Skin epidermis (tissue), 12 donors: Measurements from ENCODE around the gene SSH2.

Experiments
- H3K27ac ChIP-seq, 21 experiments: fragments of 200-600 bp; sonication (generic) in 11 of 21; one replicate each; pipeline ENCODE4 v1.5.0; 2020; ENCODE audit warnings: mild to moderate bottlenecking in 3 of 21, inconsistent platforms in 2 of 21, moderate library complexity in 2 of 21
- H3K4me3 ChIP-seq, 7 experiments: fragments of 200-600 bp; sonication (generic) in 2 of 7; one replicate each; pipeline ENCODE4 v1.5.0; 2020; ENCODE audit warnings: inconsistent platforms in 2 of 7, mild to moderate bottlenecking in 2 of 7, moderate library complexity in 1 of 7

The SSH2 gene

DNA sequence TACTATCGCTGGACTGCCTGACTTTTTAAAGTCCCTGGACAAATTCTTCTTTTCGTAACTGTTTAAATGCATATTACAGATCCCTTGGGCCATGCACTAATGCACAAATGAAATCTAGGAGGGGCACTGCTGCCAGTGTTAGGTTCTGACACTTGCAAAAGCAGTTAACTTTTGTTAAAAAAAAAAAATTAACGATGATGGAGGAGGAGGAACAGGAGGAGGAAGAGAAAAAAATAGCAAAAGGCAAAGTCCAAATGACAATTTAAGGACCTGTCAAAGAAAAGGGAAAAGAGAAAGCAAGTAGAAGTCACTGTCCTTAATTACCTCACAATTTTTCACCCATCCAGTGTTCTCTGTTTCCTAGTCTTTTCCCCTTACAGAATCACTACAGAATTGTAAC is 209.5 kb downstream of the SSH2 start:
- H3K27ac ChIP-seq, result peak overlapping the region in 3 of 21 experiments; percentile 48 to 66 (median 63)
- H3K4me3 ChIP-seq, result no peak overlapping the region

DNA sequence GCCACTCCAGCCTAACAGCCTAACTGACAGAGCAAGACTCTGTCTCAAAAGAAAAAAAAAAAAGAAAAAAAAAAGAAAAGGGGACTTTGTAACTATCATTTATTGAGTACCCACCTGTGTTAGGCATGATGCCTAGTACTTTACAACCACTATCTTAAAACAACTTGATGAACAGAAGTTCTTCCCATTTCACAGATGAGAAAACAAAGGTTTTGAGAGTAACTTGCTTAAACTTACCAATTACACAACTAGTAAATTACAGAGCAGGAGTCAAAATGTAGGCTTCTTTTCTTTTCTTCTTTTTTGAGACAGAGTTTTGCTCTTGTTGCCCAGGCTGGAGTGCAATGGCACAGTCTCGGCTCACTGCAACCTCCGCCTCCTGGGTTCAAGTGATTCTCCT is 210.6 kb downstream of the SSH2 start:
- no peak overlapping the region for H3K27ac ChIP-seq
- no peak overlapping the region for H3K4me3 ChIP-seq

DNA sequence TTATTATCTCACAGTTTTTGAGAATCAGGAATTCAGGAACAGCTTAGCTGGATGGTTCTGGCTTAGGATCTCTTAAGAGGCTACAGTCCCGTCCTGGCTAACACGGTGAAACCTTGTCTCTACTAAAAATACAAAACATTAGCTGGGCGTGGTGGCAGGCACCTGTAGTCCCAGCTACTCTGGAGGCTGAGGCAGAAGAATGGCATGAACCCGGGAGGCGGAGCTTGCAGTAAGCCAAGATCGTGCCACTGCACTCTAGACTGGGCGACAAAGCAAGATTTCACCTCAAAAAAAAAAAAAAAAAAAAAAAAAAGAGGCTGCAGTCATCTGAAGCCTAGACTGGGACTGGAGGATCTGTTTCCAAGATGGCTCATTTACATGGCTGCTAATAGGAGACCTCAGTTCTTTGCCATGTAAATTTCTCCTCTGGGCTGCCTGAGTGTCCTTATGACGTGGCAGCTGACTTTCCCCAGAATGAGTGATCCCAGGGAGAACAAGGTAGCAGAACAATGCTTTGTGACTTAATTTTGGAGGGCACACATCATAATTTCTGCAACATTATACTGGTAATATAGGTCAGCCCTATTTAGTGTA is 211.5 kb downstream of the SSH2 start:
- Histone ChIP-seq H3K4me3 (no peak overlapping the region), H3K27ac (no peak overlapping the region)

GRCh38 chr17:29717817-29718216 is 212.2 kb downstream of the SSH2 start:
- H3K4me3 ChIP-seq, result no peak overlapping the region
- H3K27ac ChIP-seq, result peak overlapping the region in 1 of 21 experiments; percentile 70

- peak overlapping the region in 4 of 21 experiments; percentile 20 to 70 (median 34) for H3K27ac ChIP-seq
- H3K4me3 ChIP-seq, result no peak overlapping the region
Measured at GRCh38 chr17:29716566-29716965, 213.5 kb downstream of the SSH2 start.

- H3K27ac ChIP-seq, result peak overlapping the region in 1 of 21 experiments; percentile 44
- H3K4me3 ChIP-seq, result no peak overlapping the region
Measured at GRCh38 chr17:29715680-29716079, 214.3 kb downstream of the SSH2 start.

GRCh38 chr17:29714146-29714545 is 215.9 kb downstream of the SSH2 start:
- H3K4me3 ChIP-seq, result no peak overlapping the region
- no peak overlapping the region for H3K27ac ChIP-seq

DNA sequence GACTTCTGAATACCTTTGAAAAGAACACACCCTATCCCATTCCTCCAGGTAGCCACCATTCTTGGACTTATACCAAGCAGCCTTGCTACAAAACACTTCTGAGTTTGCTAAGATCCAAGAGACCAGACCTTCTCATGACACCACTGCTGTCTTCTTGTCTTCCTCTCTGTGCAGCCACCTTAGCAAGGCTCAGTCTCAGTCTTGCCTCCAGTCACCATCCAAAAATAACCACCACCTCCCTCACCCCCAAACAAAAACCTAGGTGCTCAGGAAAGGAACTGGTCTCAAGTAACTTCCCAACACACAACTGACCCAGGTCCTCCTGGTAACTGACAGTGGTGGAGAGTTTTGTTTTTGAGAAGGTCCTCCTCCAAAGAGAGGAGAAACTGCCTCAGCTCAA is 216.4 kb downstream of the SSH2 start:
- H3K4me3 ChIP-seq, result no peak overlapping the region
- peak overlapping the region in 1 of 21 experiments; percentile 37 for H3K27ac ChIP-seq

DNA sequence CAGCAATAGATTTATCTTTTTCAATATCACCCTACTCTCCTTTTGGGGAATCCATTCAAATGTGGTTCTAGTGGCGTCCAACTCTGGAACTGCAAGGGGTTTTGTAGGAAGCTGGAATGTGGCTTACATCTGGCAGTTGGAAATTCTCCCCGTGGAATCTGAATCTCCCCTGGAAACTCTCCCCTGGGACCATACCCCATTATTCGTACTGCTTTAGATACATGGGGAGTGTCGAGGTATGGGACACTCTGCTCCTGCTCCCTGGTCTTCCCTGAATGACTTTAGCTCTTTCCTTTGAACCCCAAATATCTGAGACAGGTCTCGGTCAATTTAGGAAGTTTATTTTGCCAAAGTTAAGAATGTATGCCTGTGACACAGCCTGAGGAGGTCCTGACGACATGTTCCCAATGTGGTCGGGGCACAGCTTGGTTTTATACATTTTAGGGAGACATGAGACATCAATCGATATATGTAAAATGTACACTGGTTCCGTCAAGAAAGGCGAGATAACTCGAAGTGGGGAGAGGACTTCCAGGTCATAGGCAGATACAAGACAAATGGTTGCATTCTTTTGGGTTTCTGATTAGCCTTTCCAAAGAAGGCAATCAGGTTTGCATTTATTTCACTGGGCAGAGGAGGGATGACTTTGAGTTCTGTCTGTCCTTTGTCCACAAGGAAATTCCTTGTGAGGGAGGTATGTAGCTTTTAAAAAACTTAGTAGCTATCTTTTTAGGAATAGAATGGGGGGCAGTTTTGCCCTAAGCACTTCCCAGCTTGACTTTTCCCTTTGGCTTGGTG is 218.2 kb downstream of the SSH2 start:
- no peak overlapping the region for H3K4me3 ChIP-seq

GRCh38 chr17:29710891-29711418 is 219.1 kb downstream of the SSH2 start:
- peak overlapping the region in 5 of 21 experiments; percentile 6 to 73 (median 35) for H3K27ac ChIP-seq

More for the DNA sequence above, 218.2 kb downstream of the SSH2 start:
- H3K27ac ChIP-seq, result peak overlapping the region in 4 of 21 experiments; percentile 6 to 35 (median 10)

DNA sequence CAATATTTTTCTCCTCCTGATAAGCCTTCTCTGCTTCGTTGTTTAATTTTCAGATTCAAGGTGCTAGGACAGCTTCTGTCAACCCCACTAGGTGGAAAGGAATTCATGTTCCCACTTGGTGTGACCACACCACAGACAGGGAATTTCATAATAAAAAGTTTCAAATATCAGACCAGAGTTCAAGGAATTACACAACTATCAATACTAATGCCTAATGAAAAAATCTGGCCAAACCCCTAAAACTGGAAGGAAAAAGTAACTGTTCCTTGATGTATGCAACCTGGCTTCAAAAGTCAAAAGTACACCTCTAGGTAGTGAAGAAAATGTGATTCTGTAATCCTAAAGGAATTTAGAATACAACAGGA is 219.5 kb downstream of the SSH2 start:
- H3K4me3 ChIP-seq, result no peak overlapping the region
- peak overlapping the region in 4 of 21 experiments; percentile 7 to 73 (median 37) for H3K27ac ChIP-seq

More at GRCh38 chr17:29710891-29711418, 219.1 kb downstream of the SSH2 start:
- no peak overlapping the region for H3K4me3 ChIP-seq

- Histone ChIP-seq H3K4me3 (no peak overlapping the region), H3K27ac (peak overlapping the region in 13 of 21 experiments; percentile 5 to 73 (median 27))
Measured at GRCh38 chr17:29709866-29710519, 220.0 kb downstream of the SSH2 start.

GRCh38 chr17:29707212-29707571 is 222.8 kb downstream of the SSH2 start:
- Histone ChIP-seq H3K27ac (peak overlapping the region in 15 of 21 experiments; percentile 6 to 92 (median 75)), H3K4me3 (peak overlapping the region in 2 of 7 experiments; percentile 1 to 10)

DNA sequence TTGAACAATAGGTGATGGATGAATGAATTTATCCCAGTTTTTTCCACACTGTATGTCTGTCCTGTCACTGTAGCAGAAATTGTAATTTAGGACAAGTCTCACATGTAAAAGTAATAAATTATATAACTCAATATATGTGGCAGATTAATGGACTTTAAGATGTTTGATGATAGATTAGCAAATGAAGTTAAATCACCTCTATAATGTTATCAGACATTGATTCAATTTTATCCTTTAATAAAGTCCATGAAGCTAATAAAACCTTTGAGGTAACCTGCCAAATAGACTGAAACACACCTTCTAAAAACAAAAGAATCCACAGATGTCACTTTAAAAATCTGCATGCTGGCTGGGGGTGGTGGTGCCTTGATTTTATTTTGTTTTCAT is 224.0 kb downstream of the SSH2 start:
- Histone ChIP-seq H3K27ac (peak overlapping the region in 16 of 21 experiments; percentile 15 to 92 (median 66)), H3K4me3 (no peak overlapping the region)

GRCh38 chr17:29705386-29705785 is 224.6 kb downstream of the SSH2 start:
- Histone ChIP-seq H3K27ac (peak overlapping the region in 16 of 21 experiments; percentile 6 to 92 (median 66)), H3K4me3 (no peak overlapping the region)

DNA sequence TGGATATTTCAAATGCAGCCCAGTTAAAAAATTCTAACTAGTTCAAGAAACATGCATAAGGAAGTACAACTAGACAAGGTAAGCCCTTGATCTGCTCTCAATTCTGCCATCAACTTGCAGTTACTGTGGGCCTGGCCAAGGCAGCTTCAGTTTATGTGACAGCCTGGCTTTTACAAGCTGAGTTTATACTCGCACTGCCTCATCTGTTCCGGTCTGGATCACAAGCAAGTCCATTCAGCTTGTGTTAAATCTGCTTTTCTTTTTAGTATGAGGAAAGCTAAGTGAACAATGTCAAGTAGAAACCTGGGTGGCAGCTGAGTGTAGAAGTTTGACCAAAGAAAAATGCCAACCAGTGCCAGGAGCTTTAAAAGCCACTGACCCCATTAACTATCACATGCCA is 230.7 kb downstream of the SSH2 start:
- H3K4me3 ChIP-seq, result no peak overlapping the region
- peak overlapping the region in 5 of 21 experiments; percentile 1 to 47 (median 29) for H3K27ac ChIP-seq

GRCh38 chr17:29698837-29699236 is 231.2 kb downstream of the SSH2 start:
- Histone ChIP-seq H3K4me3 (no peak overlapping the region), H3K27ac (peak overlapping the region in 2 of 21 experiments; percentile 29 to 38)

DNA sequence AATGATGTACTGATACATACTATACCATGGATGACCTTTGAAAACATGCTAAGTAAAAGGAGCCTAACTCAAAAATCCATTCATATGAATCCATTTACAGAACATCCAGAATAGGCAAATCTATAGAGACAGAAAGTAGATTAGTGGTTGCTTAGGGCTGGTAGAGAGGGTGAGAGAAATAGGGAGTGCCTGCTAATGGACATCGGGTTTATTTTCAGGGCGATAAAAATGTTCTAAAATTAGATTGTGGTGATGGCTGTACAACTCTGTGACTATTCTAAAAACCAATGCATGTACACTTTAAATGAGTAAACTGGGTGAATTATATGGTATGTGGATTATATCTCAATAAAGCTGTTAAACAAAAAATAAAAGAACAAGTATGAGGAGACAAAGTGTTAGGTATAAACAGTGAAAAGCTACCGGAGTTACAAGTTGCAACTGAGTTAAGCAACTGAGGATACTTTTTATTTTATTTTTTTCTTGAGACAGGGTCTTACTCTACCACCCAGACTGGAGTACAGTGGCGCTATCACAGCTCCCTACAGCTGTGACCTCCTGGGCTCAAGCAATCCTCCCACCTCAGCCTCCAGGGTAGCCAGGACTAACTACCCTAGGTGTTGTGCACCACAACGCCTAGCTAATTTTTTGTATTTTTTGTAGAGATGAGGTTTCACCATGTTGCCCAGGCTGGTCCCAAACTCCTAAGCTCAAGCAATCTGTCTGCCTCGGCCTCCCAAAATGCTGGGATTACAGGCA is 231.8 kb downstream of the SSH2 start:
- no peak overlapping the region for H3K4me3 ChIP-seq
- no peak overlapping the region for H3K27ac ChIP-seq

DNA sequence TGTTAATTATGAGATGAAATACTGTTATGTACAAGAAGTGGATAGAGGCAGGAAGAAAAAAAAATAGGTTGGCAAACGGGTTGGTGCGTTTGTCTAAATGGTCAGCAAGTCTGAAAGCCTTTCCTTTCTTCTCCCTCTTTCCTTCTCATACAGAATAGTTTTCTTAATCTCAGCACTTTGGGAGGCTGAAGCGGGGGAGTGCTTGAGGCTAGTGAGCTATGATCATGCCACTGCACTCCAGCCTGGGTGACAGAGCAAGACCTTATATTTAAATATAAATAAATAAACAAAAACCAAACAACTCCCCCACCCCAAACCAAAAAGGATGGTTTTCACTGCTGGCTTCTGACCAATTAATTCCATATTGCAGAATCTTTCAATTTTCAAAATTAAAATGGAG is 232.7 kb downstream of the SSH2 start:
- Histone ChIP-seq H3K4me3 (no peak overlapping the region), H3K27ac (no peak overlapping the region)
